Amygdala (tissue), 56 donors: Measurements from ENCODE around the gene F10.

Experiments used
- DNase-seq, 56 donors: peaks; one replicate each; lab custom pipeline; 2025; lab: John Stamatoyannopoulos, UW

The F10 gene

DNA sequence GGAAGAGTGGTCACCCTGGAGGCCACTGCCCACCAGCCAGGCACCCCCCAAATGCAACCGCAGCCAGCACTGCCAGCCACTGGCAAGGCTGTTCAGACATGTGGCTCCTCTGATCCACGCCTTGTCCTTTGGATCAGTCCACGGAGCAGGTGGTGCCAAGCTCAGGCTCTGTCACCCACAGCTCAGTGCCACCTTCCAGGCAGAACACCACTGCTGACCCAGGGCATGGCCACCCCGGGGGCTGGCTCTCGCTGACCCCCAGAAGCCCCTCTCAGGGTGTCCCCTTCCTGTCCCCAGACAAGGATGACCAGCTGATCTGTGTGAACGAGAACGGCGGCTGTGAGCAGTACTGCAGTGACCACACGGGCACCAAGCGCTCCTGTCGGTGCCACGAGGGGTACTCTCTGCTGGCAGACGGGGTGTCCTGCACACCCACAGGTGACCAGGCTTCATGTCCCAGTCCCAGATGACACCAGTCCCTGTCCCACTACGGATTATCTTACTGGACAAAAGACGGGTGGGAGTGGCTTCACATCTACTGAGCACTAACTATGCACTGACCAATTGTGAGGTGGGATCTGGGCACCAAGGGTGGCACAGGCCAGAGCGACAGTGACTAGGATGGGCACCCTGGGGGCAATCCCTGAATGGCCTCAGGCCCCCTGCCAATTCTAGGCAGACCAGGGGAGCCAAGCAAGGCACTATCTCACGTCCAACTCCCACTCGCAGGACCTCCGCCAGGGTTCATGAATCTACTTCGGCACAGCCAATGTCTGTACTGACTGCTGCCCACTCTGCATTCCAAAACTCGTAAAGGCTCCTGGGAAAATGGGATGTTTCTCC, 7.0 kb upstream of the F10 start:
- DNase-seq, result no peak

DNA sequence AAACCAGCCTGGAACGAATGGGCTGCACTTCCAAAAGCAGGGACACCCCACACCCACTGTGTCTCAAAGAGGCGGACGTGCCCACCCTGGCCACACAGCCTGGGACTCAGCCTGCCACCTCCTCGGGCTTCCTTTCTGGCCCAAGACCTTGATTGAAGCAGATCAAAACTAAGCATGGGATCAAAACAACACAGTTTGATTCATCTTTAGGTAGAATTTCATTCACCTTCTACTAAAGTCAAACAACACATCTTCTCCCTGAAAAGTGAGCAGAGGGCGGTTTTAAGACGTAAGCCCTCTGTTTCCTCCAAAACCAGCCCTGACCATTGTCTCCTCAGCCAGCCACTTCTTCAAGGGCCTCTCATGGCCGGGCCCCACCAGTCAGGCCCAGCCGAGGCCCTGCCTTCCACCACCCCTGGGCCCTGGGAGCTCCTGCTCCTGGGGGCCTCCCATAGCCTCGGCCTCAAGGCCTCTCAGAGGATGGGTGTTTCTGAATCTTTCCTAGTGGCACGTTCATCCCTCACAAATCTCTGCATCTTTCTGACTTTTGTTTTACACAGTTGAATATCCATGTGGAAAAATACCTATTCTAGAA, 6.3 kb upstream of the F10 start:
- no peak for DNase-seq

DNA sequence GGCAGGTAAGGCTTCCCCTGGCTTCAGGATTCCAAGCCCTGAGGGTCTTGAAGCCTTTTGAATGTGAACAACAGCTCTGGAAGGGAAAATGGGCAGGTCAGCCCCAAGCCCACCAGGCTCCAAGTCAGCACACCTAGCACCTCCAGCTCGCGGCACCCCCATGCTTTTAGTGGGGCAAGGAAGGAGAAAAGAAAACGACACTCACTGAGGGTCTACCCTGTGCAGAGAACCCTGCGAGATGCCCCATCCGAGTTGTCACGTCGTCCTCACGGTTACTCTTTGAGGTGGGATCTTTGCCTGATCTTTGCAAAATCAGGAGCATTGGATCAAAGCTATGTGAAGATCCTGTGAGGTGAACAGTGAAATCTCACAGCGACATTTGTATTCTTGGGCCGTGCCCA, 5.7 kb upstream of the F10 start:
- DNase-seq, result no peak

GRCh38 chr13:113117335-113117872, 5.2 kb upstream of the F10 start:
- no peak for DNase-seq

GRCh38 chr13:113117911-113118260, 4.7 kb upstream of the F10 start:
- no peak for DNase-seq

DNA sequence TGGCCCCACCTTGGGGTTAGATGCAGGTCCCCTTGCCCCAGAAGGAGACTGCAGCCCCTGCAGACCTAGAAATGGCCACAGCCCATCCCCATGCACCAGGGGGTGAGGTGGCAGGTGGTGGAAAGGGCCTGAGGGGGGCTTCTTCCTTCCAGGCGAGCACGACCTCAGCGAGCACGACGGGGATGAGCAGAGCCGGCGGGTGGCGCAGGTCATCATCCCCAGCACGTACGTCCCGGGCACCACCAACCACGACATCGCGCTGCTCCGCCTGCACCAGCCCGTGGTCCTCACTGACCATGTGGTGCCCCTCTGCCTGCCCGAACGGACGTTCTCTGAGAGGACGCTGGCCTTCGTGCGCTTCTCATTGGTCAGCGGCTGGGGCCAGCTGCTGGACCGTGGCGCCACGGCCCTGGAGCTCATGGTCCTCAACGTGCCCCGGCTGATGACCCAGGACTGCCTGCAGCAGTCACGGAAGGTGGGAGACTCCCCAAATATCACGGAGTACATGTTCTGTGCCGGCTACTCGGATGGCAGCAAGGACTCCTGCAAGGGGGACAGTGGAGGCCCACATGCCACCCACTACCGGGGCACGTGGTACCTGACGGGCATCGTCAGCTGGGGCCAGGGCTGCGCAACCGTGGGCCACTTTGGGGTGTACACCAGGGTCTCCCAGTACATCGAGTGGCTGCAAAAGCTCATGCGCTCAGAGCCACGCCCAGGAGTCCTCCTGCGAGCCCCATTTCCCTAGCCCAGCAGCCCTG, 4.2 kb upstream of the F10 start:
- no peak for DNase-seq

GRCh38 chr13:113119166-113119821, 3.3 kb upstream of the F10 start:
- no peak for DNase-seq

DNA sequence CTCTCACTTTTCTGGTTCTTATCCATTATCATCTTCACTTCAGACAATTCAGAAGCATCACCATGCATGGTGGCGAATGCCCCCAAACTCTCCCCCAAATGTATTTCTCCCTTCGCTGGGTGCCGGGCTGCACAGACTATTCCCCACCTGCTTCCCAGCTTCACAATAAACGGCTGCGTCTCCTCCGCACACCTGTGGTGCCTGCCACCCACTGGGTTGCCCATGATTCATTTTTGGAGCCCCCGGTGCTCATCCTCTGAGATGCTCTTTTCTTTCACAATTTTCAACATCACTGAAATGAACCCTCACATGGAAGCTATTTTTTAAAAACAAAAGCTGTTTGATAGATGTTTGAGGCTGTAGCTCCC, 2.8 kb upstream of the F10 start:
- no peak for DNase-seq

- DNase-seq, result no peak
Observed at GRCh38 chr13:113120300-113121182, 2.1 kb upstream of the F10 start.

GRCh38 chr13:113121183-113121927, 1.2 kb upstream of the F10 start:
- DNase-seq, result no peak

DNA sequence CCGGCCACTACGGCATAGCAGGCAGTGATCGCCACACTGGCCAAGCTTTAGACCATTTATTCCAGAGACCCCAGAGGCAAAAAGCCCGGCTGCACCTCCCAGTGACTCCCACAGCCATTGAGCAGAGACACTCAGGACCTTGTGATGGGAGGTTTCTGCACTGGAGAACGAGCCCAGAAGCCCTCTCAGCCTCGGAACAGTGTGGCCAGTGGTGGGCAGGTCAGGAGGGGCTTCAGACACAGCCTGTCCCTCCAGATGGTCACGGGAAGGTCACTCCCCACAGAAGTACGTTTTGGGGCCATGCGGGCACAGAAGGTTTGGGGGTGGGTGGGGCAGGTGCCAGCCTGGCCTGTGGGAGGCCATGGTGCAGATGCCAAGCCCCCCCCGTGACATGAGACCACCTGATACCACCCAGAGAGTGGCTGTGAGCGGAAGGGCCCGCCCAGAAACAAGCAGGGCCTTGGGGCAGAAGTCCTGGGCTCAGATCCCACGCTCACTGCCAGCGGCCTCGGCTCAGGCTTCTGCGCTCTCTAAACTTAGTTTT, 599 bp upstream of the F10 start:
- no peak for DNase-seq

DNA sequence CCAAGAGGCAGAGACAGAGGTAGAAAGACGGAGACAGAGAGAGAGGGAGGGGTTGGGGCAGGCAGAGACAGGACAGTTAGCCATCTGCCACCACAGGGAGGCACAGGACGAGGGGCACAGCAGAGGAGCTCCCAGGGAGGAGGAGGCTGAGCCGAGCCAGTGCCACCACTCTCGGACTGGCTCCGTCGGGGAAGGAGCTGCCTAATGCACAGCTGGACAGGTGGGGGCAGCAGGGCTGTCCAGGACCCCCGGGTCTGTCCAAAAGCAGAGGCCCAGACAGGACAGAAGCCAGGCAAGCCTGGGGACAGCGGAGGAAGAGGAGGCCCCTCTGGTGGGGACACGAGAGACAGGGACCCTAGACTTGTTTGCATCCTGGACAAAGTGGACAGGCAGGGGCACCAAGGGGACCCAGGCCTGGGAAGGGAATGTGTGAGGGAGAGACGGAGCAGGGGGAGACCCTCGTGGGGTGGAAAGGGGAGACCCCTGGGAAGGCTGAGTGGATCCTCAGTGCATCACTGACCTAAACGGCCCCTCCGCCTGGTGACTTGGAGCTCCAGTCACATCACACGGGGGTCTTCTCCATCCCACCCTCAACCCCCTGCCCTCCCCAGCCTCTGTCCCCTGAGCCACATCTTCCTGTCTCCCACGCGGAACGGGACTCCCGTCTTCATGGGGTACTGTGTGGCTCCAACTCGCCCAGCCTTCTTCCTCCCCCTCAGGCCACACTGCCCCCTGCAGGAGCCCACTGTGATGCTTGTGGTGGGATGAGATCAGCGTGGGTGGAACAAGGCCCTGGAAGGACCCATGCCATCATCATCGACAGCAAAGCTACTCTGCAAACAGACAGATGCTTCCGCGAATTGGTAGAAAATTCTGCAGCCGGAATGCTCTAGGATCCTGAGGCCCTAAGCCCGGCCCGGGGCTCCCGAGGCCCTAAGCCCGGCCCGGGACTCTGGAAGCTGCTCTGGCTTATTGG, 915 bp downstream of the F10 start:
- DNase-seq, result no peak

DNA sequence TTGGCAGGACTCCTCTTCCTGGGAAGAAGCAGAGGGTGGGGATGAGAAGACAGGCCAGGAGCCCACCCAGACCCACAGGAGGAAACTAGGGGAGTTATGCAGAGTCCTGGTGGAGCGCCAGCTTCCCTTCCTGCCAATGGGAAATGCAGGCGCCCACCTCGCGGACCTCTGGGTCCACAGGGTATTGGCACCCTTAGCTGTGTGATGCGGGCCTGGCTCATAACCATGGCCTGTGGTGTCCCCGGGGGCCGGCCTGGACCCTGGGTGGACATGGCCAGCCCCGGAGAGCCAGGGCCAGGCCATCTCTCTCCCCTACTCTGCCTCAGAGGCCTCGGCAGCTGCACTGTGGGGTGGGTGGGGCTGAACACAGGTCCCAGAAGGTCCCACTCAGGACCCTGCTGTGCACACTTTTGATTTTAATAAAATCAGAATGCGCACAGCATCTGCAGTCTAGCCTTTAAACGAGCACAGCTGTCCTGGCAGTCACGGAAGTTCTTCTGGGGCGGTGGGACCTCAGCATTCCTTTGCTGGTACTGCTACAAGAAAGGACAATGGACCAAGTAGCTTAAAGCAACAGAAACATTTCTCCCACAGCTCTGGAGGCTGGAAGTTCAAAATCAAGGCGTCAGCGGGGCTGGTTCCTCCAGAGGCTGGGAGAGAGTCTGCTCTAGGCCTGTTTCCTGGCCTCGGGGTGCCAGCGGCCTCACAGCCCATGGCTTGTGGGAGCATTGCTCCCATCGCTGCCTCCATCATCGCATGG, 1.8 kb downstream of the F10 start:
- DNase-seq, result no peak

DNA sequence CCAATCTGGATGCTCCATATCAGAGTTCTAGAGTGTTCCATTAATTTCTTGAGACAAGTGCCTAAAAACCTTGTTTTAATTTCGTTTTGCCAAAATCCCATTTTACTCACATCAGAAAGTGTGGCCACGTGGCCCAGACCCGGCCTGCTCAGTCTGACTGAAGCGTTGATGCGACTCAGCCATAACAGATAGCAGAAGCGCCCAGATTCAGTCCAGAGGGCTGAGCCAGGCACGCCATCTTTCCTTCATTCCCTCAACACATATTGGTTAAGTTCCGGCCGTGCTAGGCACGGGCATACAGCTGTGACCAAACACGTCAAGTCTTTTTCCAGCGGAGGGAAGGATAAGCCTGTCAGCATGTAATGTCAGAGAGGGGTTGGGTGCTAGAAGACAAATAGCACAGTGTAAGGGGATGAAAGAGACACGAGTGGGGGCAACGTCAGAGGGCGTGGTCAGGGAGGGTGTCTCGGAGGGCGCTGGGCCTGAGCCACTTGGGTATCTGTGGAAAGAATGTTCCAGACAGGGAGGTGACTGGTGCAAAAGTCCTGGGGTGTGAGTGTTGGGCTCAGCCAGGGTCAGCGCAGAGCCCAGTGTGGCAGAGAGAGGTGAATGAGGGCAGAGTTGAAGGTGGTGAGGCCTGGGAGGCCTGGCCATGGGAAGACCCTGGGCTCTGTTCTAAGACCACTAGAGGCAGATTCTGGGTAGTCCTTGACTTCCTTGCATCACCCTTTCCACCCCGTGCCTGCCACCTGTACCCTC, 3.1 kb downstream of the F10 start:
- DNase-seq, result no peak

GRCh38 chr13:113126265-113127150, 3.9 kb downstream of the F10 start:
- no peak for DNase-seq
